ENCODE measurements around the gene PINK1. TPM values are rescaled to one million over a fixed set of nuclear protein-coding genes. Genes with fewer than 3 reads are reported as not detected.

Gene PINK1
- polyA plus RNA-seq, 1 of the 3 experiments (the other 2 are of a cell fraction): 24.4 TPM

- H3K9ac ChIP-seq: no peak overlapping the region
- no peaks in the 10 kb centered on the region for H3K36me3 ChIP-seq (replicated peaks in 1 of 2; ENCODE audit: control insufficient read depth in 1 of 2, insufficient read depth in 2 of 2, low read length in 1 of 2)
- H3K27me3 ChIP-seq (ENCODE audit: insufficient read depth): no peaks in the 10 kb centered on the region
- H4K20me1 ChIP-seq (ENCODE audit: insufficient read depth): no peaks in the 10 kb centered on the region
- WGBS (ENCODE audit: low lambda C conversion rate): 45% methylated on average over 2 of the region's 2 CpGs
- no peaks in the 10 kb centered on the region for H3K9me3 ChIP-seq
- H2AFZ ChIP-seq (ENCODE audit: low read depth): no peak overlapping the region
- no peaks in the 10 kb centered on the region for H3K9me2 ChIP-seq
- no peaks in the 10 kb centered on the region for H3K79me2 ChIP-seq (ENCODE audit: insufficient read depth)
- no peak overlapping the region for H3K4me2 ChIP-seq
- ChIA-PET CTCF (interaction anchor here (0.9 to 1.5 kb wide), 3 partner anchors 9 to 94 kb away, joined by 4 to 6 read pairs (median 5); no protein-coding TSS in a partner anchor), POLR2A (no interaction called here)
- no peaks in the 10 kb centered on the region for H3F3A ChIP-seq (replicated peaks; ENCODE audit: insufficient read depth)
- TF ChIP-seq FOXM1 (IDR thresholded peaks at IDR 0.05; ENCODE audit: low read depth): no peak
- TF ChIP-seq CTCF (IDR thresholded peaks at IDR 0.05): no peak
- TF ChIP-seq MXI1 (IDR thresholded peaks at IDR 0.05; ENCODE audit: low read depth, low read length): no peak
- no peak for TF ChIP-seq IRF3 (IDR thresholded peaks at IDR 0.05; ENCODE audit: low read depth, low read length)
- no peak overlapping the region for H3K4me3 ChIP-seq (ENCODE audit: low read depth in 2 of 2, low read length in 1 of 2)
- no peak overlapping the region for H3K27ac ChIP-seq (ENCODE audit: low read depth in 2 of 2, low read length in 1 of 2)
- no peak for DNase-seq
- no peaks in the 10 kb centered on the region; a peak in 1 of 4 replicates for H3K4me1 ChIP-seq (ENCODE audit: control insufficient read depth in 1 of 2, insufficient read depth in 2 of 2, low read depth in 1 of 2, low read length in 1 of 2)
Measured at GRCh38 chr1:20587661-20588053, 45.6 kb upstream of the PINK1 start.

GRCh38 chr1:20588634-20589225 is 44.5 kb upstream of the PINK1 start, which contains the start of gene CDA:
TSS of gene CDA (plus strand) at chr1:20589097. CDS start at chr1:20589130, 33 bp downstream.
- Histone ChIP-seq H3K9me2 (no peaks in the 10 kb centered on the region), H3K9ac (no peak within 1 kb of the TSS), H3K27ac (ENCODE audit: low read depth in 2 of 2, low read length in 1 of 2) (no peak within 1 kb of the TSS), H3K27me3 (ENCODE audit: insufficient read depth) (no peaks in the 10 kb centered on the region), H3K4me2 (no peak within 1 kb of the TSS), H4K20me1 (ENCODE audit: insufficient read depth) (no peaks in the 10 kb centered on the region), H3K4me1 (ENCODE audit: control insufficient read depth in 1 of 2, insufficient read depth in 2 of 2, low read depth in 1 of 2, low read length in 1 of 2) (no peaks in the 10 kb centered on the region; a peak in 1 of 4 replicates), H3K79me2 (ENCODE audit: insufficient read depth) (no peaks in the 10 kb centered on the region), H3F3A (replicated peaks; ENCODE audit: insufficient read depth) (no peaks in the 10 kb centered on the region), H3K36me3 (replicated peaks in 1 of 2; ENCODE audit: control insufficient read depth in 1 of 2, insufficient read depth in 2 of 2, low read length in 1 of 2) (no peaks in the 10 kb centered on the region), H2AFZ (ENCODE audit: low read depth) (no peak within 1 kb of the TSS), H3K9me3 (no peaks in the 10 kb centered on the region), H3K4me3 (ENCODE audit: low read depth in 2 of 2, low read length in 1 of 2) (no peak within 1 kb of the TSS)
- no peak for DNase-seq
- POLR2A ChIA-PET: no interaction called here
- WGBS (ENCODE audit: low lambda C conversion rate): 68% methylated on average over 6 of the region's 11 CpGs
- CTCF ChIA-PET: interaction anchor here (0.9 to 1.5 kb wide), 3 partner anchors 10 to 95 kb away, joined by 4 to 6 read pairs (median 5); no protein-coding TSS in a partner anchor
- TF ChIP-seq SMC3 (IDR thresholded peaks at IDR 0.05; ENCODE audit: low read depth, low read length) (no peak), FOXM1 (IDR thresholded peaks at IDR 0.05; ENCODE audit: low read depth) (no peak), ELF1 (IDR thresholded peaks at IDR 0.05) (no peak), FOSL2 (IDR thresholded peaks at IDR 0.05; ENCODE audit: borderline replicate concordance, low read depth) (no peak), PBX3 (IDR thresholded peaks at IDR 0.05) (no peak), IRF3 (IDR thresholded peaks at IDR 0.05; ENCODE audit: low read depth, low read length) (no peak), EP300 (IDR thresholded peaks at IDR 0.05; ENCODE audit: borderline replicate concordance in 1 of 2, low read depth in 1 of 2, low read length in 1 of 2) (no peak), MEF2A (IDR thresholded peaks at IDR 0.05; ENCODE audit: borderline replicate concordance, low read depth) (no peak)
